GM19023 (cell line): ENCODE data around the gene OR10W1.

ENCODE experiments used
- ATAC-seq: cut with Tn5 transposase; IDR thresholded peaks from one replicate; pipeline ENCODE4 v1.9.1; 2021; ENCODE audit warnings: mild to moderate bottlenecking, moderate library complexity; ENCODE audit not compliant: unreplicated experiment

OR10W1 gene

GRCh38 chr11:58268142-58268541 lies at the start of gene OR10W1:
TSS of gene OR10W1 (minus strand) at chr11:58268260. CDS start at chr11:58267858, 402 bp downstream.
- ATAC-seq: no peak

- no peak for ATAC-seq
These were observed 48.1 kb upstream of the OR10W1 start for GRCh38 chr11:58316142-58316541.

- no peak for ATAC-seq
These were observed 33.5 kb upstream of the OR10W1 start for GRCh38 chr11:58301576-58301975.

GRCh38 chr11:58292017-58292416 lies 24.0 kb upstream of the OR10W1 start:
- no peak for ATAC-seq

GRCh38 chr11:58289266-58289665 lies 21.2 kb upstream of the OR10W1 start:
- ATAC-seq: no peak

- ATAC-seq: peak; percentile 79
These were observed 18.2 kb upstream of the OR10W1 start for GRCh38 chr11:58286249-58286648.

- no peak for ATAC-seq
These were observed 17.5 kb upstream of the OR10W1 start for GRCh38 chr11:58285483-58286040.

- no peak for ATAC-seq
These were observed 8.1 kb upstream of the OR10W1 start for GRCh38 chr11:58276151-58276550.

- ATAC-seq: no peak
These were observed 6.9 kb upstream of the OR10W1 start for GRCh38 chr11:58275002-58275401.

- no peak for ATAC-seq
These were observed 8.1 kb downstream of the OR10W1 start for GRCh38 chr11:58259983-58260382.

GRCh38 chr11:58254936-58255335 lies 13.1 kb downstream of the OR10W1 start:
- no peak for ATAC-seq

- ATAC-seq: no peak
These were observed 24.1 kb downstream of the OR10W1 start for GRCh38 chr11:58243954-58244353.

GRCh38 chr11:58227956-58228615 lies 40.0 kb downstream of the OR10W1 start:
- ATAC-seq: no peak

- ATAC-seq: no peak
These were observed 45.3 kb downstream of the OR10W1 start for GRCh38 chr11:58222721-58223120.
